Measurements from ENCODE around the gene KIAA0319L. TPM values are rescaled to one million over a fixed set of nuclear protein-coding genes. Genes with fewer than 3 reads are reported as not detected.
A peak's percentile ranks its signal among the peaks of the same experiment; 100 is the strongest.

Gene KIAA0319L
- total and polyA plus RNA-seq, 8 donors: 76.5 to 106 (median 92.6) TPM

- ATAC-seq (no peak), DNase-seq (no peak)
- H3K27ac ChIP-seq: no peak overlapping the region
- intact Hi-C loops (cut with DNase I): loop anchor here in 1 of 2 donors (5.0 kb wide), 1 partner anchor 159 kb away; no protein-coding TSS in a partner anchor
- peaks cover 4 to 16% of the 10 kb centered on the region in 2 donors for H3K27me3 ChIP-seq
- TF ChIP-seq CTCF (IDR thresholded peaks at IDR 0.05): no peak
- H3K9me3 ChIP-seq: no peaks in the 10 kb centered on the region
- H3K4me3 ChIP-seq: no peak overlapping the region
- peaks cover 0 to 23% of the 10 kb centered on the region in 2 donors for H3K36me3 ChIP-seq
- peaks cover 0 to 8% of the 10 kb centered on the region in 2 donors for H3K4me1 ChIP-seq
These were observed 10.8 kb upstream of the KIAA0319L start for GRCh38 chr1:35567947-35568558.

DNA sequence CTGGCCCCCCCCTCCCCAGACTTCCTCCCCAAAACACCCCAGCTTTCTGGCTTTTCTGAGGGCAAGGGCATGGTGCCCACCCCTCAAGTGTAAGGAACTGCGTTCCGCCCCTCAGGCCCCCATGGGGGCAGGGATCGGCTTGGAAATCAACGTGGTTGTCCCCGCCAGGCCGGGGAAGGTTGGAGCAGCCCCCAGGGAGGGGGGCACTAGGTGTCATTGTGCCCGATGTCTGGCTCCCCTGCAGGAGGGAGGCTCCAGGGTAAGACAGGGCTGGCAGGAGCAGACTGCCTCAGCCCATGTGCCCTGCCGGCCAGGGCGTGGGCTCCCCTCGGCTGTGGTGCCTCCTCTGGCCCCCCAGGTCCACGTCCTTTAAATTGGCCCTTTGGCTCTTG, 8.5 kb upstream of the KIAA0319L start:
- DNase-seq (no peak), ATAC-seq (no peak)
- Histone ChIP-seq H3K27ac (no peak overlapping the region), H3K27me3 (no peaks in the 10 kb centered on the region), H3K4me3 (no peak overlapping the region), H3K36me3 (peaks cover 0 to 42% of the 10 kb centered on the region in 2 donors), H3K9me3 (no peaks in the 10 kb centered on the region), H3K4me1 (peaks cover 0 to 4% of the 10 kb centered on the region in 2 donors)
- TF ChIP-seq CTCF (IDR thresholded peaks at IDR 0.05): no peak
- intact Hi-C loops (cut with DNase I): loop anchor here in 1 of 2 donors (5.0 kb wide), 1 partner anchor 162 kb away; no protein-coding TSS in a partner anchor

- DNase-seq (no peak), ATAC-seq (no peak)
- Histone ChIP-seq H3K4me1 (peaks cover 0 to 9% of the 10 kb centered on the region in 2 donors), H3K4me3 (no peak overlapping the region), H3K27me3 (no peaks in the 10 kb centered on the region), H3K36me3 (peaks cover 0 to 45% of the 10 kb centered on the region in 2 donors), H3K27ac (no peak overlapping the region), H3K9me3 (no peaks in the 10 kb centered on the region)
- peak in 1 of 2 donors; percentile 32 for TF ChIP-seq CTCF (IDR thresholded peaks at IDR 0.05)
- intact Hi-C loops (cut with DNase I): loop anchor here in 1 of 2 donors (5.0 kb wide), 2 partner anchors 113 to 162 kb away; no protein-coding TSS in a partner anchor
These were observed 7.9 kb upstream of the KIAA0319L start for GRCh38 chr1:35564884-35565741.

DNA sequence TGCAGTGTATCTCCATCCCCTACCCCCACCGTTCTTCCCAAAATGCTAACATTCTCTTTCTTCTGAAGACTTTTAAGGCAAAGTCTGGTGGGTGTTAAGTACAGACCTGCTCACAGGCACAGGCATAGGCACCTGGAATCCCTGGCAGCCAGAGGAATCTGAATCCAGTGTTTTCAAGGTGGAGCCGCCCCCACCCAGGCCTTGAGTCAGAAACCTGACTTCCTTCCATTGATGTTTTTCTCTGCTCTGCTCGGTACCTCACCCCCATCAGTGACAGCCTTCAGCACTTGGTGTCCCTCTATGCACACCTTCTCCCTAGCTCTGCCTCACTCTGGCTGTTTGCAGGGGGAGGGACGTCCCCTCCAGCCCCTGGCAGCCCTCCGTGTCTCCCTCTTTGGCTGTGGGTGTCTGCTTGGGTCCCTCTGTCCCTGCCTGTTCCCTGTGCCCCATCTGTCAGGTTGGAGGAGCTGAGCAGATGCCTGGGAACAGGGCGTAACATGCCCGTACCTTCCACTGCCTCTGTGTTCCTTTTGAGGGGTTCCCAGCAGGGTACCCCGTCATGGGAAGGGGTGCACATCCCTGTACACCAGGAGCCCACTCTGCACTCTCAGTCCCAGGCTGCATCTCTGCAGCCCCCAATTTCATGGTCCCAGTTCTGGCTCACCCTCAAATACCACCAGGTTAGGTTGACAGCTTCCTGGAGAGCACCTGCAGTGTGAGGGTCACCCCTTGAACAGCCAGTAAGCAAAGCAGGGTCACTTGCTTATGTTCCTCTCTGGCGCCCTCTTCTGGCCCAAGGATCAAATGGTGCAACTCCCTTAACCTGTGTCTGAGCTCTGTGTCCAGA, 7.1 kb upstream of the KIAA0319L start:
- peaks cover 0 to 45% of the 10 kb centered on the region in 2 donors for H3K36me3 ChIP-seq
- intact Hi-C loops (cut with DNase I): loop anchor here in 1 of 2 donors (5.0 kb wide), 1 partner anchor 112 kb away; no protein-coding TSS in a partner anchor

More for the DNA sequence above, 7.1 kb upstream of the KIAA0319L start:
- H3K4me1 ChIP-seq: peaks cover 0 to 16% of the 10 kb centered on the region in 2 donors
- peak; percentile 57 to 90 for TF ChIP-seq CTCF (IDR thresholded peaks at IDR 0.05)
- no peak overlapping the region for H3K27ac ChIP-seq
- no peaks in the 10 kb centered on the region for H3K27me3 ChIP-seq
- peak in 2 of 4 donors; percentile 76 to 79 for DNase-seq
- peak; percentile 69 for ATAC-seq
- H3K4me3 ChIP-seq: no peak overlapping the region
- no peaks in the 10 kb centered on the region for H3K9me3 ChIP-seq
